8988T (cell line): ENCODE measurements around the gene DMRTA1.
"Not testable (repeated sequence)": the region's sequence is repeated elsewhere in the genome, so short reads cannot be mapped to it uniquely, and the experiment has no call there.

Experiments
- DNase-seq: peaks from one replicate; pipeline ENCODE4 v3.0.0; 2011

Gene DMRTA1

DNA sequence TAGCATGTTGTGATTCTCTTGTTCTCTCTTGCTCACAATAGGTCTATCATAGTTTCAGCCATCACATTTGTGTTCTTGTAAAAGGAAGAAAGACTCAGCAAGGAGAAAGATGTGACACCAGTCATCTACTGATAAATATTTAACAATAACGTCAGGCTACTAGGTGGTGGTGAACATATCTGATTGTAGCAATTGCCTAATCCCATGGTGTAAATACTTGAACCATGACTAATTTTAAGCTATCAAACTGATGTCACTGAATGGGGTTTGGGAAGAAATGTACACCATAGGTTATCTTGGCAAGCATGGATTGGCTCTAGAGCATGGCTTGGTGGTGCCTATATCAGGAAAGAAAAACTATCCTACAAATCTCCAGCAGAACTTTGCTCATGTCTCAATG lies 16.6 kb downstream of the DMRTA1 start:
- DNase-seq = no peak

- DNase-seq = no peak
Measured at GRCh38 chr9:22469928-22470544, 23.4 kb downstream of the DMRTA1 start.

DNA sequence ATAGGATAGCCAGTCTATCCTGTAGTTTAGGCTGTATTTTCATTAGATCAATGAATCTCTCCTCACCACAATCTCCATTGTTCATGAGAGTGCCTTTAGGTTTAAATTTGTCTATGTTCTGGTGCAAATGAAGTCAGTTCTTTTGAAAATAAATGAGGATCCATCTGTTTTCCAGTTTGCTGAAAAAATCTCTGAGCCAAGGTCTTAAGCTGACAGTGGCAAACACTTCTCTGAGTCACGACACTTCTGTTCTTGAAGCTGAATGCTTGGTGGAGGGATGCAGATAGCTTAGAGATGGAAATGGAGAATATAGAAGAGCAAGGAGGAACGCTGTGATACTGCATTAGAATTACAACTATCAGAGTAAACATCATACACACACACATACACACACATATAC lies 34.9 kb downstream of the DMRTA1 start:
- DNase-seq = no peak

DNA sequence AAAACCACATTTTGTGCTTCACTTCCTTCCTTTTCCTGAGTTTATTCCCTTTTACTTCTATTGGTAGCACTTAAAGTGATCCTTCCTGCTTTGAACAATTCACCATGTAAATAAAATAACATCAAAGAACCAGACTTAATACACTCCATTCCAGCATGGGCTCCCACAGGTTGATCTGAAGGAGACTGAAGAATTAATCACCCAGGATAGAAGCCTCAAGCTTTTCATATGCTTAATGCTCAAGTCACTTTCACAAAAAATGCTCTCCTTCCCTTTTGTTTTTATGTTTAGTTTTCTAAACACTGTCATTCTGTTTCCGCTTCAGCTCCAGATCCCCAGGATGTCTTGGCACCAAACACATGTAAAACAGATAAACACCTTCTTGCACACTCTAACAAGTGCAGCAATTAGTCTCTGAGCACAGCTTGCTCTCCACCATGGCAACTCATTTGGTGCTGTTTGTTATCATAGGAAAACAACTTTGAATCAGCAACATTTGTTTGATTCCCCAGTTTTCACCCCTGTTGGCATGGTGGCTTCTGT lies 37.0 kb downstream of the DMRTA1 start:
- DNase-seq = no peak

GRCh38 chr9:22496197-22496596 lies 49.6 kb downstream of the DMRTA1 start:
- DNase-seq = not testable (repeated sequence)
